GM06990 (cell line): ENCODE measurements around the gene S100A10.

Experiments used
- DNase-seq: peaks from one replicate; pipeline ENCODE4 v3.0.0-alpha.2; 2011; ENCODE audit not compliant: insufficient read length; ENCODE audit errors: extremely low read depth
- H3K27me3 ChIP-seq: replicated peaks from 2 replicates; pipeline ENCODE4 v1.6.0; 2011; ENCODE audit warnings: low read length; ENCODE audit not compliant: control insufficient read depth, insufficient read depth
- H3K36me3 ChIP-seq: 2 replicates; pipeline ENCODE4 v1.5.1; 2011; ENCODE audit warnings: low read length; ENCODE audit not compliant: control insufficient read depth, insufficient read depth
- H3K4me3 ChIP-seq: replicated peaks from 2 replicates; pipeline ENCODE4 v1.5.1; 2011; ENCODE audit warnings: low read depth, mild to moderate bottlenecking, control low read depth, low read length
- CTCF ChIP-seq: IDR thresholded peaks from 2 replicates; pipeline ENCODE4 v1.5.1; 2011; ENCODE audit warnings: low read length, control low read depth, mild to moderate bottlenecking, inconsistent platforms; ENCODE audit not compliant: insufficient read depth, poor library complexity, severe bottlenecking

The S100A10 gene

DNA sequence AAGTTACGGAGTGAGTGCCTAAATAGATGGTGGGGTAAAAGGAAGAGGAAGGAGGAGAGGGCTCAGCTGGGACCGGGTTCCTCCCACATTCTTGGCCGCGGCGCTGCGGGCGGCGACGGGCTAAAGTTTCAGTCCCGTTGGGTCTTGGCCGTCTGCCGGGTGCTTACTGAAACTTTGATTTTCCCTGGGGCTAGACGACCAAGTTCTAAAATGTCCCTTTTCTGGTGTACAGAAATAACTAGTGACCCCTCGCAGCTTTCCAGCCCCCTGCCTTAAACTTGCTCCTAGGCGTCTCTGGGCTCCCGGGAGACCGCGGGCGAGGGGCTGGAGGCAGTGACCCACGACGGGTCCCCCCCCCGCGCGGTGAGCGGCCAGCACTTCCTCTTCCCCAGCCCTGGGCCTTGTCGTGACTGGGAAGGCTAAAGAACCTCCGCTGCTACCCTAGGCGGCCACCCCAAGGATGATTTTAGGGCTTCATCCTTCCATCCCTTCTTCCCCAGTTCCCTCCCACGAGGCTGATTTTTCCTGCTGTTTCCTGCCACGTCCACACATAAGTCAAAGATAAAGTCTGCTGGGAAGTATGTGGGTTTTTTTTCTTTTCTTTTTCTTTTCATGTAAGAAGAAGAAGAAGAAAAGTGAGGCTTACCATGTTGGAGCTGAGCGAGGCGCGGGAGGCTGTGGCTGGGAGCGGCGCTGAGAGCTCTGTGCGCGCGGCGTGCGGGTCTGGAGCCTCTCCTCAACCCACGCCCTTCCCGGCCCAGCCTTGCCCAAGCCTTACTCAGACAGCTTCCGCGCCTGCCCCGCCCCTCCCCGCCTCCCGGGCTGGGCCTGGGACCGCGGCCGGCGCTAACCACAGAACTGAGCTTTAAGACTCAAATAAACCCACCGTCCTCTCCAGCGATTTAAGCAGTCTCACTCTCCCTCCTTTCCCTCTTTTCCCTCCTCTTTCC, 42.9 kb upstream of the S100A10 start, which contains the start of gene S100A11:
TSS of gene S100A11 (minus strand) at position 738 of the 950 bp plus-strand sequence. CDS start at position 649, 89 bp downstream.
- Histone ChIP-seq H3K27me3 (no peaks in the 10 kb centered on the region; the same call in 1 of the 2 replicates), H3K4me3 (peak within 1 kb of the TSS; percentile 75), H3K36me3 (peaks cover 13% of the 10 kb centered on the region)
- peak; percentile 71 for DNase-seq
- TF ChIP-seq CTCF: no peak

DNA sequence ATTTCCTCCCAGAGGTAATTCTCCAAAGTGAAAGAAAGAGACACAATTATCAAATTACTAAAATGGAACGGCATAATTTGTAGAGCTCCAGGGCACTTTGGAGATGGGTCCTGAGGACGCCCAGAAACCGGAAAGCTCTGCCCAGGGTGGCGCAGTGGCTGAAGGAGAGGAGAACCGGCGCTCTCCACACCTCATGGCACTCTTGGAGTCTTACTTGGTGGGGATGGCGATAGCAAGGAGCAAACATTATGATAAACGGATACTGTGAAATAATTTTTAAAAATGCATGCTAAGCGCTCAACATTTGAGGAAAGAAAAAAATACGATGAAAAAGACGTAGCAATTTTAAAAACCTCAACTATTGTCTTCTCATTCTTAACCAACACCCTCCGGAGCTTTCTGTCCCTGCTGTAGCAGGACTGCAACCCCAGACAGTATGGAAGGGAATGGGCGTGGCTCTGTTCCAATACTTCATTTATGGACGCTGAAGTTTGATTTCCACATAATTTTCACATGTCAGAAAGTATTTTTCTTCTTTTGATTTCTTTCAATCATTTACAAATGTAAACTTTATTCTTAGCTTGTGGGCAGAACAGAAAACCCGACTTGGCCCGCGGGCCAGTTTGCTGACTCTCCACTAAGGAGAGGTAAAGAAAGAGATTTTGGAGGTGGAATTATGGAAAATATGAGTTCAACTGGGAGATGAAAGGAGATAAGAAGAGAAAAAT, 42.0 kb upstream of the S100A10 start:
- TF ChIP-seq CTCF: no peak
- Histone ChIP-seq H3K36me3 (peaks cover 13% of the 10 kb centered on the region), H3K27me3 (no peaks in the 10 kb centered on the region), H3K4me3 (peak overlapping the region; percentile 75)
- no peak for DNase-seq

DNA sequence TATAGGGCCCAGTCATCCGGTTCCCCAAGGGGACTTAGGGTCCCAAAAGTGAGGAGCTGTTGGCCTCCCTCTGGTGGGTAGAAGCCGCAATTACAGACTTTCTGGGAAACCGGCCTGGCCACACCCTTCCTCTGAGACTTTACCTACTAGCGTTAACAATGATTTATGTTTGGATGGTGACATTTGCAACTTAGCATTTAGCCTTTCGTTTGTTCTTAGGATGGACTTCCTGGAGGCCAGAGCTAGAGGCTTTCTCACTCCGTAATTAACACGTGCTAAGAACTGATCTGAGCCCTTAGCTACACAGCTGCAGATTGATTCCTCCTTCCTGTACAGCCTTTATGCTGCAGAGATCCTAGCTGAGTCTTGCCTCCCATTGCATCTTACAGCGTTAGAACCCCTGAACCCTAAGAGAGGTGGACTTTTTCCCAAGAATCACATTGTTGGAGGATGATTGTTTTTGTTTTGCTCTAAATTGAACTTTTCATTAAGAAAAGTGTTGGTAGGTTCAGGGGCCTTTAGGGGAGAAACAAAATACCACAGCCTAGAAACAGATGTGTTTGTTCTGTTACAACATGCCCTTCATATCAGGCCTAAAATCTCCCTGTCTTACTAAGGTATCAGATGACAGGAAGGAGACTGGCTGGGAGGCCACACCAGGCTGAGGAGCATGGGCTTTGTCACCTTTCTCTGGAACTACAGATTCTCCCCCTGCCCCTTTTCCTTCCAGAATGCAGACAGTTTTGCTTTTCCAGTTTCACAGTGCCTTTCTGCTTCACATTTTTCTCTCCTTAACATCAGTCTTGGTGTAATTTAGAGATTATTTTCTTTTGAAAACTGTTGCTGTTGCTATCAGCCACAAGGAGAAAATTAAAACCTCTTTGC, 41.2 kb upstream of the S100A10 start:
- Histone ChIP-seq H3K27me3 (no peaks in the 10 kb centered on the region), H3K36me3 (peaks cover 13% of the 10 kb centered on the region), H3K4me3 (peak overlapping the region; percentile 75)
- DNase-seq: peak; percentile 60
- peak; percentile 81 for TF ChIP-seq CTCF

- DNase-seq: no peak
- H3K36me3 ChIP-seq: peaks cover 13% of the 10 kb centered on the region
- peak overlapping the region; percentile 75 for H3K4me3 ChIP-seq
- TF ChIP-seq CTCF: no peak
- H3K27me3 ChIP-seq: no peaks in the 10 kb centered on the region
Observed at GRCh38 chr1:152034324-152034653, 40.6 kb upstream of the S100A10 start.

- no peak for TF ChIP-seq CTCF
- Histone ChIP-seq H3K36me3 (peaks cover 13% of the 10 kb centered on the region), H3K27me3 (no peaks in the 10 kb centered on the region)
Observed at GRCh38 chr1:152029929-152030211, 36.2 kb upstream of the S100A10 start.

More at GRCh38 chr1:152029929-152030211, 36.2 kb upstream of the S100A10 start:
- H3K4me3 ChIP-seq: no peak overlapping the region
- DNase-seq: no peak
